ENCODE measurements around the gene CEP95. TPM values are rescaled to one million over a fixed set of nuclear protein-coding genes. Genes with fewer than 3 reads are reported as not detected.

The CEP95 gene
- total RNA-seq, 1 donor = 26.3 TPM

DNA sequence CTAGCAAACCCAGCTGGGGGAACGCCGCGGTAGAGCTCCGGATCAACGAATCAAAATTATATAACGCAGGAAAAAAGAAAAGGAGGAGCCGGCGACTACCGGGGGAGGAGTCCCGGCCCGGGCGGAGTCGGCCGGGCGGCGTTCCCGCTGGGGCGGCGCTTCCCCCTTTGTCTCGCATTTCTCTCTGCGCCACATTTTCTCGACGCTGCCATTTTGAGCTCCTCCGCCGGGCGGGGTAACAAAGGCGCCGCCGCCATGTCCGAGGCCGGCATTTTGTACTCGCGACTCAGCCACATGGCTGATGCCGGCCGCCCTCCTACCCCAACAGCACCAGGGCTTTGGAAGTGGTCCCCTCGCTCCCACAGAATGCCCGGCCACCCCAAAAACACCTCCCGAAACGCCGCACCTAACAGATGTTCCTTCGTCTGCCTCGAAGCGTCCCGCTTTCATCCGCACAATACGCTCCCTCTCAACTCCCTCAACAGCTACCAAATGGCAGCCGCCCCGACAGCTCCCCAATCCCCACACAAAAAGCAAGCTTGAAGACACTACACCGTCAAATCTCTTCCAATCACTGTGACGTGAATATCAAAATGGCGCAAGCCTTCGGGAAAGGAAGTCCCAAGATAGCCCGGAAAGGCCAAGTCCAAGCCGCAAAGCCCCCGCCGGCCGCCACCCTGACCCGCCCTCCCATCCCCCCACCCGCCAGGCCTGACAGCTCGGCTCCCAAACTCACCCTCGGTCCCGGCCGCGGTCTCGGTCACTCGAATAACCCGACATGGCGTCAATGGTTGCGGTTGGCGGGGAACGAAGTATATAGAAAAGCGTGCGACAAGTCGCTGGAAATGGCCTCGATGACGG, 1.2 kb upstream of the CEP95 start:
- peak overlapping the region; percentile 99 for H3K4me3 ChIP-seq (ENCODE audit: low read depth, low read length)
- TF ChIP-seq, protein P1, sequence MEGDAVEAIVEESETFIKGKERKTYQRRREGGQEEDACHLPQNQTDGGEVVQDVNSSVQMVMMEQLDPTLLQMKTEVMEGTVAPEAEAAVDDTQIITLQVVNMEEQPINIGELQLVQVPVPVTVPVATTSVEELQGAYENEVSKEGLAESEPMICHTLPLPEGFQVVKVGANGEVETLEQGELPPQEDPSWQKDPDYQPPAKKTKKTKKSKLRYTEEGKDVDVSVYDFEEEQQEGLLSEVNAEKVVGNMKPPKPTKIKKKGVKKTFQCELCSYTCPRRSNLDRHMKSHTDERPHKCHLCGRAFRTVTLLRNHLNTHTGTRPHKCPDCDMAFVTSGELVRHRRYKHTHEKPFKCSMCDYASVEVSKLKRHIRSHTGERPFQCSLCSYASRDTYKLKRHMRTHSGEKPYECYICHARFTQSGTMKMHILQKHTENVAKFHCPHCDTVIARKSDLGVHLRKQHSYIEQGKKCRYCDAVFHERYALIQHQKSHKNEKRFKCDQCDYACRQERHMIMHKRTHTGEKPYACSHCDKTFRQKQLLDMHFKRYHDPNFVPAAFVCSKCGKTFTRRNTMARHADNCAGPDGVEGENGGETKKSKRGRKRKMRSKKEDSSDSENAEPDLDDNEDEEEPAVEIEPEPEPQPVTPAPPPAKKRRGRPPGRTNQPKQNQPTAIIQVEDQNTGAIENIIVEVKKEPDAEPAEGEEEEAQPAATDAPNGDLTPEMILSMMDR (IDR thresholded peaks at IDR 0.05; ENCODE audit: insufficient read depth, low read depth, low read length) = no peak
- peak; percentile 89 for DNase-seq (ENCODE audit: low read depth)

DNA sequence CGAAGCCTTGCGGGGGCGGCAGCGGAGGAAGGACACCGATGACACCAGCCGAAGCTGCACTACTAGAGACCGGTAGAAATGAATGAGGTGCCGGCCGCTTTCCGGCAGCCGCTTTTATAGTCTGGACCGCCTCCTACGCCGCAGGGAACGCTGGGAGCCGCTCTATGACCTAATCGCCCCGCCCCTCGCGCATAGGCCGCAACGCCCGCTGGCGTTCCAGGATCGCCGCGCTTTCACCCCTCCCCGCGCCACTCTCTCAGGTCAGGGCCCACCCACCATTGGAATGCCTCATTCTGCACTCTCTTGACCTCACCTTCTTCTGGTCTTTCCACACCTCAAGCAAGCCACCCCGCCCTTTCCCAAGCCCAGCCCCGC, 589 bp upstream of the CEP95 start, which contains the start of gene DDX5:
Gene DDX5, minus strand, starts transcription at position 89 of the 375 bp plus-strand sequence. CDS start 170 bp downstream, outside the sequence.
- H3K4me3 ChIP-seq (ENCODE audit: low read depth, low read length) = peak within 1 kb of the TSS; percentile 99
- TF ChIP-seq, protein P1 (IDR thresholded peaks at IDR 0.05; ENCODE audit: insufficient read depth, low read depth, low read length) = no peak
- DNase-seq (ENCODE audit: low read depth) = no peak

DNA sequence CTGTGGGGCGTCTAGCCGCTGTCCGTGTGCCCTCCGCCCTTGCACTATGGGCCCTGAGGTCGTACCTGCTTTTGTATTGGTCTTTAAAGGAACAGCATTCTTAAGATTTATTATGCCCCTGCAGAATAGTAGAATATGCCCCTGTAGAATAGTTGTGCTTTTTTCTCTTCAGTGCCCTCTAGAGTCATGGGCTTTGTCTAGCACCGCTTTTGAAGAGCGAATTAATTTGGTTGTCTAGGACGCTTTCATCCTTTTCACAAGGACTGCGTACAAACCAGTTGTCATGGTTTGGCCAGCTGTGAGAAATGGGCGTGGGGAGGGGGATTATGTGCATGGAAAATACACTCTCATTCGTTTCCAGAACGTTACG, 621 bp downstream of the CEP95 start:
- peak; percentile 82 for DNase-seq (ENCODE audit: low read depth)
- TF ChIP-seq, protein P1 (IDR thresholded peaks at IDR 0.05; ENCODE audit: insufficient read depth, low read depth, low read length) = peak; percentile 42
- H3K4me3 ChIP-seq (ENCODE audit: low read depth, low read length) = peak overlapping the region; percentile 99

DNA sequence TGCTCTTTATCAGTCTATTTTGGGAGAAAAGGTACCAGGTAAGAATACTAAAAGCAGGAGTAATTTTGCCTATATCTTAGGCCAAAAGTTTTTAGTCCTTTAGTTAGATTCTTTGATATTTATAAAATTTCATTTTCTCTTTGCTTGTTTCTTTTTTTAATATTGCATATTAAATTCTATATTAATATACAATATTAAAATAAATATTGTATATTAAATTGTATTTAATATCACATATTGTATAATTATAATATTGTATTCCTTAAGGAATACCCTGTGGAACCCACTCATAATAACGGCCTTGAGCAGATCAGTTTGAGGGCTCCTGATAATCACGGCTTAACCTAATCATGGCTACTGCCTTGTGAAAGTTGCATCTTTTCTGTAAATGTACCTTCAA, 1.9 kb downstream of the CEP95 start:
- TF ChIP-seq, protein P1 (IDR thresholded peaks at IDR 0.05; ENCODE audit: insufficient read depth, low read depth, low read length) = no peak
- DNase-seq (ENCODE audit: low read depth) = no peak
- H3K4me3 ChIP-seq (ENCODE audit: low read depth, low read length) = peak overlapping the region; percentile 99

DNA sequence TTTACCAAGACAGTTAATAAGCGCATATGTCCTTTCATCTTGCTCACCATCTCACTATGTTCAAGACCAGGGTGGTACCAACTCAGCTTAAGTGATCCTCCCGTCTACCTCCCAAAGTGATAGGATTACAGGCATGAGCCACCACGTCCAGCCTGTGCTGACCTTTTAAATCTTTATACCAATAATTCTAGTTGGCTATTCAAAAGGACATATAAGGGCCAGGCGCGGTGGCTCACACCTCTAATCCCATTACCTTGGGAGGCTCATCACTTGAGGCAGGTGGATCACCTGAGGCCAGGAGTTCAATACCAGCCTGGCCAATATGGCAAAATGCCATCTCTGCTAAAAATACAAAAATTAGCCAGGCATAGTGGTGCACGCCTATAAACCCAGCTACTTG, 2.4 kb downstream of the CEP95 start:
- TF ChIP-seq, protein P1 (IDR thresholded peaks at IDR 0.05; ENCODE audit: insufficient read depth, low read depth, low read length) = no peak
- DNase-seq (ENCODE audit: low read depth) = no peak
- H3K4me3 ChIP-seq (ENCODE audit: low read depth, low read length) = no peak overlapping the region

DNA sequence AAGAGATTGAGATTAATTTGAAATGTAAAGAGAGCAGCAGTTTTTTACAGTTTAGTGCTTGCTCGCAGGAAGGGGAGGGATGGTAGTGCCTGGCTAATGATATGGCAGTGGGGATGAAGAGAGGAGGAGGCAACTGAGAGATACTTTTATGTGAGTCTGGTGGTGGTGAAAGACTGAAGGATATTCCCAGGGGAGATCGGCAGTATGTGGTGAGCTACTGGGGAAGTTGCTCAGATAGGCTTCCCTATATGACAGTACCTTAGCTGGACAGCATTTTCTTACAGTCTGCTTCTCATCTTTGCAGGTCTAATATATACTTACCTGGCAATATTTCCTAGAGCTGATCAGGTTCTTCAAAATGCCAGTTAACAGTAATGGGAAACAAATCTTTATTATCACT, 8.6 kb downstream of the CEP95 start:
- no peak overlapping the region for H3K4me3 ChIP-seq (ENCODE audit: low read depth, low read length)
- TF ChIP-seq, protein P1 (IDR thresholded peaks at IDR 0.05; ENCODE audit: insufficient read depth, low read depth, low read length) = no peak
- no peak for DNase-seq (ENCODE audit: low read depth)

Measured in fibroblast of villous mesenchyme (primary cell).